Left renal cortex interstitium (tissue), 4 donors: Measurements from ENCODE around the gene BFAR. TPM values are rescaled to one million over a fixed set of nuclear protein-coding genes. Genes with fewer than 3 reads are reported as not detected.
"Not testable (repeated sequence)": the region's sequence is repeated elsewhere in the genome, so short reads cannot be mapped to it uniquely, and the experiment has no call there.

ENCODE experiments used
- DNase-seq, 4 donors: peaks; one replicate each; pipeline ENCODE4 v3.0.0-alpha.2; 2013; ENCODE audit warnings: low read depth in 4 of 4, low spot score in 2 of 4, missing footprints in 1 of 4
- polyA plus RNA-seq, 4 donors: library from polyadenylated mRNA; unstranded; fragments of 120-200 nt; gene quantifications; one replicate each; pipeline ENCODE4 v1.2.1, GENCODE V29; 2013; ENCODE audit not compliant: insufficient read length in 4 of 4

Gene BFAR
- polyA plus RNA-seq, 4 donors, result 59.5 to 70.5 (median 64.1) TPM

- no peak for DNase-seq
Observed at GRCh38 chr16:14635395-14636165, 2.8 kb downstream of the BFAR start.

- not testable (repeated sequence) for DNase-seq
Observed at GRCh38 chr16:14636179-14636950, 3.6 kb downstream of the BFAR start.

- DNase-seq, result not testable (repeated sequence)
Observed at GRCh38 chr16:14636951-14637240, 4.1 kb downstream of the BFAR start.

- DNase-seq, result no peak
Observed at GRCh38 chr16:14640538-14640937, 7.8 kb downstream of the BFAR start.

GRCh38 chr16:14641206-14641605, 8.5 kb downstream of the BFAR start:
- no peak for DNase-seq

- no peak for DNase-seq
Observed at GRCh38 chr16:14641926-14642325, 9.2 kb downstream of the BFAR start.

GRCh38 chr16:14649816-14650215, 17.1 kb downstream of the BFAR start:
- DNase-seq, result no peak

GRCh38 chr16:14650629-14651028, 17.9 kb downstream of the BFAR start:
- no peak for DNase-seq

GRCh38 chr16:14652726-14653125, 20.0 kb downstream of the BFAR start:
- no peak for DNase-seq

- DNase-seq, result no peak
Observed at GRCh38 chr16:14658063-14658462, 25.3 kb downstream of the BFAR start.

- DNase-seq, result no peak
Observed at GRCh38 chr16:14667347-14668266, 34.9 kb downstream of the BFAR start.

- DNase-seq, result no peak
Observed at GRCh38 chr16:14668556-14669223, 35.9 kb downstream of the BFAR start.

- DNase-seq, result no peak
Observed at GRCh38 chr16:14669776-14670175, 37.0 kb downstream of the BFAR start.

GRCh38 chr16:14672403-14672971, 39.7 kb downstream of the BFAR start:
- DNase-seq, result no peak

GRCh38 chr16:14676633-14677032, 43.9 kb downstream of the BFAR start:
- DNase-seq, result no peak

GRCh38 chr16:14677627-14678026, 44.9 kb downstream of the BFAR start:
- DNase-seq, result no peak

GRCh38 chr16:14678748-14679497, 46.2 kb downstream of the BFAR start:
- no peak for DNase-seq

- DNase-seq, result not testable (repeated sequence)
Observed at GRCh38 chr16:14680396-14680795, 47.6 kb downstream of the BFAR start.

- DNase-seq, result no peak
Observed at GRCh38 chr16:14681115-14681514, 48.4 kb downstream of the BFAR start.
